GM10248 (cell line): Measurements from ENCODE around the gene PDZK1IP1.
A peak's percentile ranks its signal among the peaks of the same experiment; 100 is the strongest.

Source experiments
- CTCF ChIA-PET: fragments of 300-600 bp; sonication (Branson Sonifier 250); formaldehyde crosslinking; extraction: SDS; loops from one replicate; lab custom pipeline; 2021; ENCODE audit warnings: antibody characterized with exemption; lab: Yijun Ruan, JAX
- POLR2A ChIA-PET: fragments of 350-650 bp; sonication (Branson Sonifier 250); formaldehyde crosslinking; extraction: SDS; loops from one replicate; lab custom pipeline; 2020; ENCODE audit warnings: antibody characterized with exemption; lab: Yijun Ruan, JAX
- DNase-seq: peaks from one replicate; pipeline ENCODE4 v3.0.0; 2012; ENCODE audit errors: extremely low spot score
- CTCF ChIP-seq: IDR thresholded peaks from 2 replicates; pipeline ENCODE4 v1.5.1; 2012; ENCODE audit warnings: mild to moderate bottlenecking, low read depth; ENCODE audit errors: extremely low read depth, missing control alignments, control extremely low read depth

Gene PDZK1IP1

DNA sequence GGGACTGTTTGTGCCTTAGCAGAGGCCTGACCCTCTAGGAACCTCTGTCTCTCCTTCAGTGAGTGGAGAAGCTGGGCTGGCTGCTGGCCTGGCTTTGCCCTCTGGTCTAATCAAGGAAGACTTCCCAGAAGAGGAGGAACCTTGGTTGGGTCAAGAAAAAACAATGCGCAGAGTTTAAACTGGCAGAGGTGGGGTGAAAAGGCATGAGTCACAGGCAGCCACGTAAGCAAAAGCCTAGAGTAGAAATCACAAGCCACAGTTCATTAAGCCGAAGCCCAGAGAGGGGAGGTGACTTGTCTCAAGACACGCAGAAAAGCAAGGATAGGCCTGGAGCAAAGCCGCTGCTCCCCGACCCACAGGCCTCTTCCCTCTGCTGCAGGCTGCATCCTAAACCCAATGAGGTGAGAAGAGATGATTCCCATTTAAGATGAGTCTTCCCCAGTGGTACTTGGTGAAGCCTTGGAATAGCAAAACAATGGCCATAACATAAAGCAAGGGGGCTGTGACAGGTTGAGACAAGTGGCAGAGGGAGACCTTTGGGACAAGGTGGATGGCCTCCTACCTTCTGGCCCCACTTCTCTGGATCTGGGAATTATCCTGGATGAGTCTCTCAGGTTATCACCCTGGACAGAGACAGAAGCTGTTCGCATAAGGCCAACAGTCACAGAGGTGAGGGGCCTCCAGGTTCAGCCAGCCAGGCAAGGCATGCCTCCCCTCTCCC is 7.7 kb downstream of the PDZK1IP1 start:
- ChIA-PET POLR2A (no interaction called here), CTCF (interaction anchor here (0.6 to 11.4 kb wide), 4 partner anchors 8 to 544 kb away, joined by 3 to 192 read pairs (median 18); partner anchors contain the start of gene PDZK1IP1)
- no peak for DNase-seq
- TF ChIP-seq CTCF, result no peak

GRCh38 chr1:47181095-47181954 is 8.5 kb downstream of the PDZK1IP1 start:
- CTCF ChIA-PET, result interaction anchor here (0.7 to 11.4 kb wide), 6 partner anchors 8 to 254 kb away, joined by 3 to 192 read pairs (median 4); partner anchors contain the start of gene PDZK1IP1
- POLR2A ChIA-PET, result no interaction called here
- no peak for DNase-seq
- no peak for TF ChIP-seq CTCF

DNA sequence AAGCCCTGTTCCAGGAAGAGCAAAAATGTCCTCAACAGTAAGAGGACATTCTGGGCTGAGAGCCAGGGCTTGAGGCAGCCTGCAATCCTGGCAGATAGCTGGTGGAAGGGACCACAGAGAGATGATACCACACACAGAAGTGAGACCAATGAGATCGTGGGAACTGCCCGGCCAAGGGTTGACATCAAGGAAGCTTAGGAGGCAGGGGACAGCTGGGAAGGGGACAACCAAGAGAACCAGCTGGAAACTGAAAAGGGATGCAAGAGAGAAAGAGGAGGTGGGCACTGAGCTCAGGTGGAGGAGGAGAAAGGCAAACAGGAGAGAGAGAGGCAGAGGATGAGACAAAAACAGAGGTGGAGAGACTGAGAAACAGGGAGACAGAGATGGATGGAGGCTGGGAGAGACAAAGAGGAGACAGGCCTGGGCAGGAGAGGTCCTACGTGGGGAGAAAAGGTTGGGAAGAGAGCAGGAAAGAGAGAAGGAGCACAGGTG is 9.2 kb downstream of the PDZK1IP1 start:
- TF ChIP-seq CTCF, result no peak
- DNase-seq, result no peak
- CTCF ChIA-PET, result interaction anchor here (0.7 to 11.4 kb wide), 5 partner anchors 12 to 255 kb away, joined by 3 to 192 read pairs (median 3); partner anchors contain the start of gene PDZK1IP1
- POLR2A ChIA-PET, result no interaction called here

DNA sequence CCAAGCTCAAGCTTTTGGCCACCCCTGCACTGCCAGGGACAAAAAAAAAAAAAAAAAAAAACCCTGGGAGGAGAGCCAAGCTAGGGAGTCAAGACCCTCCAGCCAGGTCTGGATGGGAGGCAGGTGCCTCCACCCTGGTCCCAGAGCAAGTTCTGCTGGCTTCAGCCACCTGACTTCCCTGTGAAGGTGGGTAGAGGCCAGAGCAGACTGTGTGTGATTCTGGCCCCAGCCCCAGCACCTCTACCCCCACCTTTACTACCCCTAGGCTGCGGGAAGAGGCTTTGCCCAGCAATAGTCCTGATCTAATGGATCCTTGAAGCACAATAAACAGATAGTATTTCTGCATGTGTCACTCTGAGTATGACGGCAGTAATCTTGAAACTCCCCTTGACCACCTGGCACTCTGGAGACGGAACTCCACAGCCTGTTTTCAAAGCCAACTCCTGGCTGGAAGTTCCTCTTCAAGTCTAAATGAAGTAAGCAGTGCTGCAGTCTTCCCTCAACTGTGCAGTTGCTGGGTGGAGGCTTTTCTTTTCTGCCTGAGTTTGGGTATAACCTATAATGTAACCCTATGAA is 9.8 kb downstream of the PDZK1IP1 start:
- DNase-seq, result no peak
- TF ChIP-seq CTCF, result no peak
- ChIA-PET POLR2A (no interaction called here), CTCF (interaction anchor here (0.9 to 11.4 kb wide), 17 partner anchors 8 to 547 kb away, joined by 3 to 192 read pairs (median 6); partner anchors contain the start of genes FOXD2 and PDZK1IP1)

DNA sequence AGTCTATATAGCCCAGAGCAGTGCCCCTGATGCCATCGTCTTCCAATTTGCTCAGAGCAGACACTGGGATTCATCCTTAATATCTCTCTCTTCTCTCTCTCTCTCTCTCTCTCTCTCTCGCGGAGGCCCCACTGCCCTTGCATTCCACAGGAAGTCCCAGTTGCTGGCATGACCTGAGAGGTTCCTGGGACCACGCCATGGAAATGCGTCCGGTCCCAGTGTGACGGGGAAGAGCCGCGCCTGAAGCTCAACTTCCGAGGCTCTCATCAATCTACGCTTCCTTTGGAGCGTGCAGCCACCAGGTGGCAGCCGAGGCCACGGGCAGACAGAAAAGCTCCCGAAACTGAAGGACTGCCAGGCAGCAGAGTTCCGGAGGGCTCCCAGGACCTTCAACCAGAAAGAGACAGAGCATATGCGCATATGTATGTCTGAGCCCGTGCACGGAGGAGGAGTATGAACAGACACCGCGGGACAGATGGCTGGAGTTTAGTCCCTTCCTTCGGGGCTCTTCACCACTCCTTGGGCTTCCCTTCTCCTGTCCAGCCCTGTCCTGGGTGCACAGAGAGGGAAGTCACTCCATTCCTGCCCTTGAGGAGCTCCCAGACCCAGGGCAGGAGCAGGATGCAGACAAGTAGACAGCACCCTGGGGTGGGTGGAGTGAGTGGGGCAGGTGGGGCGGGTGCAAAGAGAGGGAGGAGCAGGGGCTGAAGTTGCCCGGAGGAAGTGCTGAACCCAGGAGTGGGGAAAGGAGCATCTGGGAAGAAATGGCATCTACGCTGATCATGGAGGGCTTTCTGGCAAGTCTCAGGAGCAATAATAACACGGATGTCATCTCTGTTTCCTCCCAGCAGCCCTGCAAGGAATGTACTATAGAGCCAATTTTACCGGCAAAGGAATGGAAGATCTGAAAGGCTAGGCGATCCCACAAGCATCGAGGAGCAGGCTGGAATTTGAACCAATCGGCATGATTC is 10.5 kb downstream of the PDZK1IP1 start:
- peak; percentile 87 for DNase-seq
- peak; percentile 97 for TF ChIP-seq CTCF
- POLR2A ChIA-PET, result no interaction called here
- CTCF ChIA-PET, result interaction anchor here (0.6 to 11.4 kb wide), 45 partner anchors 8 to 758 kb away, joined by 3 to 192 read pairs (median 4); partner anchors contain the start of genes CMPK1, FOXD2 and PDZK1IP1
